HG02970 (cell line): ENCODE measurements around the gene RHD.
"Not testable (repeated sequence)": the region's sequence is repeated elsewhere in the genome, so short reads cannot be mapped to it uniquely, and the experiment has no call there.

Experiments used
- ATAC-seq: cut with Tn5 transposase; IDR thresholded peaks from one replicate; pipeline ENCODE4 v1.9.1; 2021; ENCODE audit warnings: mild to moderate bottlenecking, moderate library complexity, moderate number of reproducible peaks; ENCODE audit not compliant: unreplicated experiment, low FRiP score

The RHD gene

DNA sequence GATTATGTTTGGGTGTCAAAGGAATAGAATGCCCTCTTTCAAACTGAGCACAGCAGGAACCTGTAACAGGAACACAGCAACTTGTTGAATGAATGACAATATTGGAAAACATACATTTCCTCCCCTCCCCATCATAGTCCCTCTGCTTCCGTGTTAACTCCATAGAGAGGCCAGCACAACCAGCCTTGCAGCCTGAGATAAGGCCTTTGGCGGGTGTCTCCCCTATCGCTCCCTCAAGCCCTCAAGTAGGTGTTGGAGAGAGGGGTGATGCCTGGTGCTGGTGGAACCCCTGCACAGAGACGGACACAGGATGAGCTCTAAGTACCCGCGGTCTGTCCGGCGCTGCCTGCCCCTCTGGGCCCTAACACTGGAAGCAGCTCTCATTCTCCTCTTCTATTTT, at the start of gene RHD:
Gene RHD (plus strand): TSS at position 272 of the 400 bp plus-strand sequence. CDS start 39 bp downstream, at position 311.
- not testable (repeated sequence) for ATAC-seq

DNA sequence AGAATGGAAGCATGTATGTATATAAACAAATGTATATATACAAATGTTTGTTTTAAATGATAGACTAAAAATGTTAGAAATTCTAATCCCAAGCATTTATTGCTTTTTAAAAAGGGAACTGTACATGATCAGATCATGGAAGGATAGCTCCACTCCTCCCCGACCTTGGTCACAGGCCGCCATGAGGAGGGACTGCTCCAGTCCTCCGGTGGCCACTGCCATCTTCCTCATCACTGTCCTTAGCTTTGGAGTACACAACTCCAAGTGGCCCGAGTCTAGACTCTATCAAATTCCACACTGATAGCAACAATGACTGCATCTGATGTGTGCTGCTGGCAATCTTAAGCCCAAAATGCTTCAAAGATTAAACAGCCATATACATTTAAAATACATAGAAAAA, 49.7 kb upstream of the RHD start:
- no peak for ATAC-seq

DNA sequence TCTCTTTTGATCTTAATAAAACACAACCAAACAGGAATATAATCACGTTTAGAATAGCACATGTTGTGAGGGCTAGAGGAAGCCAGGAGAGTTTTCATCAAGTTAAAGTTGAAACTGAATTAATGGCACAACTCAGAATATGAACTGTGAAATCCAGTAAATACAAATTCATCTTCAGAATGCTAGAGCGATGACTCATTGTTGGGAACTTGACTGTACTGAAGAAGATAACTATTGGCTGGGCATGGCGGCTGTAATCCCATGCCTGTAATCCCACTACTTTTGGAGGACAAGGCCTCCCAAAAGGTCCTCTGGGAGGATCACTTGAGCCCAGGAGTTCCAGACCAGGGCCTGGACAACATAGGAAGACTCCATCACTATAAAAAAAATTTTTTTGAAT, 48.8 kb upstream of the RHD start:
- ATAC-seq: no peak

DNA sequence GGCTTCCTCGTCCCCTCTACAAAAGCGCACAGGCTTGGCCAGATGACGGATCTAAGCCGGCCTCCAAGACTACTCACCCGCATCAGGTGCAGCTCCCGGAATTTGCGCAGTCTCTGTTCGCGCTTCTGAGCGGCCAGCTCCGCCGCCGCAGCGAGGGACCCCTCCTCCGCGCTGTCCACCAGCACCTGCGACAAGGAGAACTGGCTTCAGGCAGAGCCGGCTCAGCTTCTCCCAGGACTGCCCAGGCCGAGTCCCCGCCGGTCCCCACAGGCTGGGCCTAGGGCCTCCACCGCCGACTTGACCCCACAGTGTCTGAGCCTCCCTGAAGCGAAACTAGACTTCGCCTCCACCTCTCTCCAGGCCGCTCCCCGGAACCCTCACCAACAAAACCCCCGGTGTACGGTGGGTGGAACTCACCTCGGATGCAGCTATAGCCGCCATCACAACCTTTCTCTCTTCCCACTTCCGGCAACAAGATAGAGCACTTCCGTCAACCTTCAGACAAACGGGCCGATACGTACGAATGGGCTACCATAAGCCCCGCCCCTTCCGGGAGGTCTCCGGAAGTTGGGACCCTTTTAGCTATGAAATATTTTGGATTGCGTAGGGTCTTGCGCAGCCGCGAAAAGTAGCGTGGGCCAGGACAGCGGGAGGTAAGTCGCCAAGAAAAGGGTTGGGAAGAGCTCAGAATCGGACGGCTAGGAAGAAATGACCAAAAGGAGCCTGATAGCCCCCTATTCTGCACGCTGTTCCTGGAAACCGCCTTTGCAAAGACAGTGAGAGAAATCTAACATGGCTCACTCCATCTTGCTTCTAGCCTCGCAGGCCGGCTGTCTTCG, 40.1 kb upstream of the RHD start, which contains the start of gene SYF2:
Gene SYF2 (minus strand): TSS at position 476 of the 839 bp plus-strand sequence. CDS start 35 bp downstream, at position 441.
- ATAC-seq: peak; percentile 63

DNA sequence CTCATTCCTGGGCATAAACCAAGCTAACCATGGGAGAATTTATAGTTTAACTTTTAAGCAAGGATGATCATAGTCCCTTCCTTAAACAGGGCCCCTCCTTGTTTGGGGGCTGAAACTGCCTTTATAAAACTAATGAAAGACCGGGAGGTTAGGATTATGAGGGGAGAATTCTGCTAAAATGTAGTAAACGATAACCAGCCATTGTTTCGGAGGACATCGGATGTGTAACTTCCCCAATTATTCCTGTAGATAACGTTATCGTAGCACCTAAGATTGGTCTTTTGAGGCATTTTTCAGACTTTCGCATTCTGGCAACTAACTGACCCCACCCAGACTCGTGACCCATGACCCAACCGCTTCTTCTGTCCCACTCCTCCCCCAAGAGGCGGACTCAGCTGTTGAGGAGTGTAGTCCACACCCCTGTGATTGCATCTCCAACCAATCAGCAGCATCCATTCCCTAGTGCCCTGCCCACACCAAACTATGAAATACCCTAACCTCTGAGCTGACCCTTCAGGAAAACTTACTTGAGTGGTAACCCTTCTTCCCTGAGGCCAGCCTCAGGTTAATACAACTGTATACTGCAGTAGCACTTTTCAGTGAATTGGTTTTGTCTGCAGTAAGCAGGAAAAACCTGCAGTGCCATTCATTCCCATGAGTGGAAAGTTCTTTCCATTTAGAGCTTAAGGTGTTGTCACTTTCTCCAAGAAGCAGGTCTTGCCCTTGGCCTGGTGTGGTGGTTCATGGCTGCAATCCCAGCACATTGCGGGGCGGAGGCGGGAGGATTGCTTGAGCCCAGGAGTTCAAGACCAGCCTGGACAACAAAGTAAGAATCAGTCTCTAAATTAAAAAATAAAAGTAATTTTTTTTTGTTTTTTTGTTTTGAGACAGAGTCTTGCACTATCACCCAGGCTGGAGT, 39.2 kb upstream of the RHD start:
- no peak for ATAC-seq

DNA sequence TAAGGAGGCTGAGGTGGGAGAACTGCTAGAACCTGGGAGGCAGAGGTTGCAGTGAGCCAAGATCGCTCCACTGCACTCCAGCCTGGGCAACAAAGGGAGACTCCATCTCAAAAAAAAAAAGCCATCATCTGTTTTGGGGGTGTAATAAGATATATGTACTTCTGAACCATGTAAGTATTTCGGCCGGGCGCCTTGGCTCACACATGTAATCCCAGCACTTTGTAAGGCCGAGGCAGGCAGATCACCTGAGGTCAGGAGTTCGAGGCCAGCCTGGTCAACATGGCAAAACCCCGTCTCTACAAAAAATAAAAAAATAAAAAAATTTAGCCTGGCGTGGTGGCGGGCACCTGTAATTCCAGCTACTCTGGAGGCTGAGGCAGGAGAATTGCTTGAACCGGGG, 36.9 kb upstream of the RHD start:
- not testable (repeated sequence) for ATAC-seq

DNA sequence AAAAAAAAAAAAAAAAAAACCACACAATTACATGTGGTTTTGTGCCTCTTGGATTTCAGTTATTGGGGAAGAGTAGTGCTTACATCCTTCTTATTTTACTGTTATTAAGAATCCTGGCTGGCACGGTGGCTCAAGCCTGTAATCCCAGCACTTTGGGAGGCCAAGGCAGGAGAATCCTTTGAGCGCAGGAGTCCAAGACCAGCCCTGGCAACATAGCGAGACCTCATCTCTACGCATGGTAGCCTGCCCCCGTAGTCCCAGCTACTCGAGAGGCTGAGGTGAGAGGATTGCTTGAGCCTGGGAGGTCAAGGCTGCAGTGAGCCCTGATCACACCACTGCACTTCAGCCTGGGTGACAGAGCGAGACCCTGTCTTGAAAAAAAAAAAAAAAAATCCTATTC, 36.0 kb upstream of the RHD start:
- not testable (repeated sequence) for ATAC-seq

DNA sequence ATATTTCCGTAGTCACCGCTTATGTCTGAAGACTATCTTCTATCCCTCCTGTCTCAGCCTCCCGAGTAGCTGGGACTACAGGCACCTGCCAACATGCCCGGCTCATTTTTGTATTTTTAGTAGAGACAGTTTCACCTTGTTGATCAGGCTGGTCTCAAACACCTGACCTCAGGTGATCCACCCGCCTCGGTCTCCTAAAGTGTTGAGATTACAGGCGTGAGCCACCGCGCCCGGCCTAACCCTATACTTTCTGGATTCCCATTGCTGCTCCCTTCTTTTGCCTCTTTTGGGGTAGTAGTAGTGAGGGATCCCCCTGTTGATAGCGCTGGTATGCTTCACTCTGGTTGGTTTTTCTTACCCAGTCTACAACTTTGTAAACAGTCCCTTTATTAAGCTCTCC, 34.3 kb upstream of the RHD start:
- no peak for ATAC-seq

DNA sequence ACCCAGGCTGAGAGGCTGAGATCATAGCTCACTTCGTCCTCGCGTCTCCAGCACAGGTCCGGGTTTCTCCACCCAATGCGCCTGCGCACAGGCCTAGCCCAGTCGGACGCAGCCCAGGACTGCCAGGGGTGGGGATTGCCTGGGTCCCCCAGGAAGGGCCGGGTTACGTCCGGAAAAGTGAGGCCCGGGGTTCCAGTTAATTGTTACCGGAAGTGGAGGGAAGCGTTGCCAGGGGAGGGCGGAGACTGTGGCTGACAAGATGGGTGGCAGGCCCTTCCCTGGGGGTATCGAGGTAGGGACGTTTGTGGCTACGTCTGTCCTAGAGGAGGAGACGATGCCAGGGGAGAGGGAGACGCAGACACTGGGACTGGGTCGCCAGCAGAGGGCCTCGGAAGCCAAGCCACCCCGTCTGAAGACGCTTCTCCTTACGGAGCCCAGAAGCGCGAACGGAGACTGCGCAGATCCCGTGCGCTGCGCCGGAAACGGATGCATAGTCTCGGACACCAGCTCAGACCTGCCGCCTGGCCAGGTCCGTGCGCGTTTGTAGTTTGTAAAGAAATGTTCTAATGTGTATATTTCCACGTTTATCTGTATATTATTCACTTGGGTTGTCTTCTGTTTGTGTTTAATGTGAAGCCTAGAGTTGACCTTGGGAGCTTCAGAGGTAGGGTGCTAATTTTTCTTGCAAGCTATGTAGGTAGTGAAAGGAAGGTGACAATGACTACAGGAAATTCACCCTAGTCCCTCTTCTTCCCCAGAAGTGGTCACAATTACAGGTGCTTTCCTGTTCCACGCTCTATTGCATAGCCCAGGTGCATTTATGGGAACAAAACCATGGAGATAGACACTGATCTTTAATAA, 32.4 kb upstream of the RHD start:
- peak; percentile 63 for ATAC-seq

DNA sequence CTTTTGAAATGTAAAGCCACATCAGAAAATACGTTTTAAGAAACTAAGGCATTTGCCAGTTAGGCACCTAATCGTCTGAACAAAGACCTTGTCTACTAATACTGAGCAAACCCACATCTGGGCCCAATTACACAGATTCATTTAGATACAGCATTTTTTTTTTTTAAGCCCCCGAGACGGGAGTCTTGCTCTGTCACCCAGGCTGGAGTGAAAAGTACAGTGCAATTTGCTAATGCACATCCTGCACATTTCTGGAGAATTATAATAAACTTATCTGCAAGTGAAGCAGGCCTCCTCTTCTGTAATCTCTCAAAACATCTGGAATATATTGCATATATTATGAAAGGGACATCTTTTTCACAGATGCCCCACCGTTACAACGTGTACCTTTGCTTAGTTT, 28.4 kb upstream of the RHD start:
- ATAC-seq: no peak

DNA sequence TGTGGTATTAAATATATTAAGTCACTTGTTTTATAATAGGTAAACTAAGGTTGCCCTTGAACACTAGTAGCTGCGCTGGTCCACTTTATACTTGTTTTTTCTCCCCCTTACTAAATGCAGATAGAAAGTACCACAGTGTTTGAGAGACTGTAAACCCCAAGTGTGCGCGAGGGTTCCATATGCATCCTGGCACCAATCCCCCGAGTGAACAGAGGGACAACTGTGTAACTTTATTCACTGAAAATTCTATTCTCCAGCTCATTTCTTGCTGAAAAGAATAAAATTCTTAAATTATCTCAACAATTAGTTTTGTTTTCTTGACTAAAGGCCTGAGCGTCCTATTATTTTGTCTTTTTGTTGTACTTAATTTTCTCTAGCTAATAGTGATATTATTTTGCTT, 26.9 kb upstream of the RHD start:
- no peak for ATAC-seq

DNA sequence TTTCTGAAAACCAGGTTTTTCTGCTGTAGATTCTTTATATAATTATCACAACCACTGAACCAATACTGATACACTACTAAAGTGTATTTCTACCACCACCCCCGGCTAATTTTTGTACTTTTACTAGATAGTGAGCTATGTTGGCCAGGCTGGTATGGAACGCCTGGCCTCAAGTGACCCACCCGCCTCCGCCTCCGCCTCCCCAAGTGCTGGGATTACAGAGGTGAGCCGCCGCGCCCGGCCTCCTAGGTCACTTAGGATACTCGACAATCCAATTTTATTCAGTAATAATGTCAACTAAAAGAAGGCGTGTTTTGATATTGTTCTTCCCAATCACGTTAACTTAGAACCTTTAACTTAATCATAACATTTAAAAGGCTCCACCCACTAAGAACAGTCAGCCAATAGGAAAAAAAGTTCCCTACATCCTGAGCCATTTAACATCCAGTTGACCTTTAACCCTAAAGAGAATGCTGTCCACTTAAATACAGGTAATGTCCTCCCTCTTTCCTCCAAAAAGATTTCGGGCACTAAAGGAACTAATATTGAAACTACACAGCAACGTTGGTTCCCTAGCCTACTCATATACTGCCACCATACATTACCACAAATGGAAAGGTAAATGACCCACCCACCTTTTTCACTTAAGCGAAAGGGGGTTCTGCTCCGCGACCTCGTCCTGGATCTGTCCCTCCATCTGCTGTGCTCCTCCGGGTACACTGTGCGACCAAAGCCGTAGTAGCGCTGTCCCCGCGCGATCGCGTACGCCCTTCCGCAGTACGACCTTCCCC, 26.3 kb upstream of the RHD start:
- ATAC-seq: no peak

DNA sequence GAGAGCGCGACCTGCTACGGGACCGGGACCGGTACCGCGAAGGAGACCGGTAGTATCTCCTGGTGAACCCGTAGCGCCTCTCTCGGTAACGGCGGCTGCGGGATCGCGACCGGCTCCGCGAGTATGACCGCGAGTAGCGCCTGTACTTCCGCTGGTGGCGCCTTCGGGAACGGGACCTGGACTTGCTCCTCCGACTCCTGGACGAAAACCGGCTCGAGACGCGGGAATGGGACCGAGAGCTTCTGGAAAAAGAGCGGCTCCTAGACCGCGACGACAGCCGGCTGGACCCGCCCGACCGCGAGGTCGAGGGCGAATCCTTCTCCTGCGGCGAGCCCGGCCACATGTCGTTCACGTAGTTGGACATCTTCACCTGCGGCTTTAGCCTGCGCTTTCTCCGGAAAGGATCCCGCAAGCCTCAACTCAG, 25.7 kb upstream of the RHD start:
- no peak for ATAC-seq

DNA sequence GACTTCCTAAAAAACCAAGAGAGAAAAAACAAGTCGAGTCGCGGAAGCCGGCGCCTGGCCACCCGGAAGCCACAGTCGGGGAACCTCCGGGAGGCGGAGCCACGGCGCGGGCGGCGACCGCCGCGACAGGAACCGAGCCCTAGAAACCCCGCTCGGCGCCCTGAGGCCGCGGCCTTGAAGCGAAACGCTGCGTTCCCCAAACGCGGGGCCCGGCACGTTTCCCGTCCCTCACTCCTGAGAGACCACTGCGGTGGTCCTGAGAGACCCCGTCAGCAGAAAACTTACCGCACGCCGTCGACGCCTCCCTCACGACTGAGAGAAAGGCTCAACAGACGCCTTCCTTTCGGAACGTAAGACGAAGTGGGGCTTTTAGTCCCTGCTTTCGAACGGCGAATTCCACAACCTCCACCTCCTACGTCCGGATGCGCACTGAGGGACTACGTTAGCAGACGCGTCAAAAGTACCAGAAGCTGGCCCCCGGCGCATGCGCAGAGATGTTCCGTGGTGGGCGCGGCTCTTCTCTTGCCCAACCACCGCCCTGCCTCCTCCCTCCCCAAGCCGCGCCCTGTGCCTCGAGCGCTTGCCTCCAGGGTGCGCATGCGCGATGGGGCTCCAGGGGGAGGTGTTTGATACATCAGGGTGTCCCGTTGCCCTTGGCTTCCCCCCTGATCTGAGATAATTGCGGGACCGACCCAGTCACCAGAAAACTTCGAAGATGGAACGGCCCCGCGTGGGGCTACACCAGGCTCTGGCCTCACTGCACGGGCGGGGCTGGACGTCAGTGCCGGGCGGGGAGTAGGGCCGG, 25.1 kb upstream of the RHD start, which contains the start of gene RSRP1:
Gene RSRP1 (minus strand): TSS at position 431 of the 805 bp plus-strand sequence. CDS start 491 bp downstream, outside the sequence.
- ATAC-seq: peak; percentile 73

DNA sequence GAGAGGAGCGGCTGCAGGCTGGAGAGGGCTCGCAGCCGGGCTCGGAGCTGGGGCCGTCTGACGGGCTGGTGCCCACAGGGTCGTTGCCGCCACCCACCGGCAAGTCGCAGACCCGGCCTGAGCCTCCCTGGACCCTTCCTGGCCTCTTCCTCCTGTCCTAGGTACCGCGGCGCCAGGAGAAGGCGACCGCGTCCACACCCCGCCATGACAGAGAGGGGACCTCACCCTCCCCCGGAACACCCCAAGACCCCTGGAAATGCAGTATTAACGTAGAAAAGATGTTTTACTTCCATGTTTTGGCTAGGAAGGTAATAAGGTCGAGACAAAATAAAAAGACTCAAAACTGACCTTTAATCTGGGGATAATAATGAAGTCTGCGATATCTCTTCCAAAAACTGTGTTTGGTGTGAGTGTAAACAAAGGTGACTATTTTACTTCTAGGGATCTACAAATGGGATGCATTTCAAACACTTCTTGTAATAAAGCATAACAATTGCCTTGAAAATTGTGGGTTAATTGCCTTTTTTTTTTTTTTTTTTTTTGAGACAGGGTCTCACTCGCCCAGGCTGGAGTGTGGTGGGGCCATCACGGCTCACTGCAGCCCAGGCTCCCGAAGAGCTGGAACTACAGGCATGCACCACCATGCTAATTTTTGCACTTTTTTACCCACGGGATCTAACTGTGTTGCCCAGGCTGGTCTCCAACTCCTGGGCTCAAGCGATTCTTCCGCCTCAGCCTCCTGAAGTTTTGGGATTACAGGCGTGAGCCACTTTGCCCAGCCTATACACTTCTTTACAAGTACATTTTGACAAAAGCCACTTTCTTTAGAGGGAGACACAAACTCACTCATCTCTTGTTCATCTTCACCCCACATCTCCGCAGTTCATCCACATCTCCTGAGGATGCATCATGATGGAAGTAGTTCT, 24.2 kb upstream of the RHD start:
- ATAC-seq: peak; percentile 31

DNA sequence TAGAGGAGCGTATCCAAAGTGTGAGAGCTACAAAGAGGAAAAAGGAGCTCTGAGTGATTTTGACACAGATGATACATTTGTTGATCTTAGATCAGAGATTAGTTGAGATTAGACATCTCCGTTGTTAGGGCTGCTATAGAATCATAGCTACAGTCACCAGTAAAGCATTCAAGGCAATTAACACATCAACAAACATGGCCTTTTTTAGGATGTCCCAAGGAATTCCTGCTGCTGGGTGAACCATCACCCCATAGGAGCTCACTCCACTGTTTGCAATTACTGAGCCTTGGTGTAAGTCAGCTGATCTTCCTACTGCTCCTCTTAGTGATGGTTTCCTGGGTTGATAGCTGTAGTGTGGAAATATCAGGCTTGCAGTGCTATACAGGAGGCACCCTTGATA, 18.4 kb upstream of the RHD start:
- ATAC-seq: no peak
